Fibroblast of lung (primary cell): Measurements from ENCODE around the gene TPH2. TPM values are rescaled to one million over a fixed set of nuclear protein-coding genes. Genes with fewer than 3 reads are reported as not detected.

Experiments used
- DNase-seq, 2 donors: peaks; one replicate each; pipeline versions ENCODE4 v3.0.0 to v3.0.0-alpha.2; 2010; ENCODE audit warnings: low read depth in 2 of 2
- H2AFZ ChIP-seq: 2 replicates; pipeline ENCODE4 v1.5.1; 2012; ENCODE audit warnings: low read length, control low read depth, inconsistent platforms
- H3K27ac ChIP-seq: 2 replicates; pipeline ENCODE4 v1.5.1; 2011; ENCODE audit warnings: low read length, control low read depth; ENCODE audit not compliant: insufficient read depth
- H3K27me3 ChIP-seq: 2 replicates; pipeline ENCODE4 v1.5.1; 2011; ENCODE audit warnings: mild to moderate bottlenecking, low read length; ENCODE audit not compliant: control insufficient read depth, insufficient read depth
- H3K36me3 ChIP-seq: 2 replicates; pipeline ENCODE4 v1.5.1; 2011; ENCODE audit warnings: low read length; ENCODE audit not compliant: control insufficient read depth, insufficient read depth
- H3K4me1 ChIP-seq: 2 replicates; pipeline ENCODE4 v1.5.1; 2011; ENCODE audit warnings: low read length; ENCODE audit not compliant: control insufficient read depth, insufficient read depth; ENCODE audit errors: extremely low read depth
- H3K4me2 ChIP-seq: 2 replicates; pipeline ENCODE4 v1.5.1; 2011; ENCODE audit warnings: low read length, control low read depth; ENCODE audit not compliant: insufficient read depth; ENCODE audit errors: extremely low read depth
- H3K4me3 ChIP-seq, 4 experiments: fragments of 200-600 bp in 1 of 4; sonication (generic) in 1 of 4; replicated peaks in 1 of 4; 2 replicates each; pipeline ENCODE4 v1.5.1; 2011 to 2016; ENCODE audit warnings: low read length in 4 of 4, low read depth in 3 of 4, mild to moderate bottlenecking in 3 of 4, control low read depth in 2 of 4, inconsistent platforms in 1 of 4, mixed read lengths in 1 of 4; ENCODE audit not compliant: insufficient read depth in 1 of 4; ENCODE audit errors: control extremely low read depth in 1 of 4
- H3K79me2 ChIP-seq: 2 replicates; pipeline ENCODE4 v1.5.1; 2012; ENCODE audit warnings: mild to moderate bottlenecking, low read length, inconsistent platforms; ENCODE audit not compliant: control insufficient read depth, insufficient read depth
- H3K9ac ChIP-seq: 2 replicates; pipeline ENCODE4 v1.5.1; 2011; ENCODE audit warnings: mild to moderate bottlenecking, low read length, control low read depth; ENCODE audit not compliant: insufficient read depth
- H3K9me3 ChIP-seq: 2 replicates; pipeline ENCODE4 v1.5.1; 2012; ENCODE audit warnings: low read depth, low read length; ENCODE audit not compliant: control insufficient read depth, insufficient read depth
- H4K20me1 ChIP-seq: 2 replicates; pipeline ENCODE4 v1.5.1; 2011; ENCODE audit warnings: low read length; ENCODE audit not compliant: control insufficient read depth, insufficient read depth; ENCODE audit errors: extremely low read depth
- CTCF ChIP-seq, 2 donors: IDR thresholded peaks in 1 of 2; conservative IDR thresholded peaks in 1 of 2; 1 replicate in 1 of 2; 2 replicates in 1 of 2; pipeline ENCODE4 v1.5.1; 2011 to 2012; ENCODE audit warnings: low read length in 2 of 2, control low read depth in 1 of 2, inconsistent platforms in 1 of 2, low read depth in 1 of 2, mild to moderate bottlenecking in 1 of 2
- EZH2 ChIP-seq: IDR thresholded peaks from 2 replicates; pipeline ENCODE4 v1.5.1; 2012; ENCODE audit warnings: low read length, control low read depth, mild to moderate bottlenecking; ENCODE audit errors: missing control alignments
- polyA minus RNA-seq: library from RNA; depleted of rRNA, polyadenylated mRNA; stranded (reverse); fragments of >200 nt; gene quantifications from 2 replicates; pipeline ENCODE4 v1.2.3, GENCODE V29; 2011; ENCODE audit warnings: low replicate concordance
- polyA plus RNA-seq, 2 donors: library from polyadenylated mRNA; depleted of rRNA in 1 of 2; stranded (reverse) in 1 of 2; unstranded in 1 of 2; fragments of >200 nt; gene quantifications; 2 replicates each; pipeline ENCODE4 v1.2.1, GENCODE V29; 2011 to 2012; ENCODE audit warnings: missing spikeins in 1 of 2
- total RNA-seq: library from RNA; depleted of rRNA; stranded (reverse); fragments of >200 nt; gene quantifications from 2 replicates; pipeline ENCODE4 v1.2.1, GENCODE V29; 2014

Gene TPH2
- total RNA-seq: not detected in 2 replicates
- polyA plus RNA-seq: 0.03 TPM in 1 of 2 replicates, not detected in the other
- polyA plus RNA-seq (2012): not detected in 2 replicates
- polyA minus RNA-seq: not detected in 2 replicates

GRCh38 chr12:71938728-71939385 is at the start of gene TPH2:
Gene TPH2, plus strand, starts transcription at chr12:71938845. Its CDS starts 142 bp downstream, at chr12:71938987.
- peak; percentile 56 to 58 for DNase-seq
- TF ChIP-seq EZH2 (no peak), CTCF (conservative IDR thresholded peaks at IDR 0.05 in 1 of 2, IDR thresholded peaks at IDR 0.05 in 1 of 2; ENCODE audit: low read depth in 1 of 2, low read length in 2 of 2) (peak; percentile 47 to 76)
- Histone ChIP-seq H3K4me2 (peak within 1 kb of the TSS; percentile 13), H2AFZ (no peak within 1 kb of the TSS), H3K4me1 (peaks cover 2% of the 10 kb centered on the region), H3K9me3 (no peaks in the 10 kb centered on the region), H3K79me2 (no peaks in the 10 kb centered on the region), H3K27me3 (no peaks in the 10 kb centered on the region), H3K36me3 (no peaks in the 10 kb centered on the region), H4K20me1 (no peaks in the 10 kb centered on the region), H3K4me3 (no peak within 1 kb of the TSS), H3K27ac (no peak within 1 kb of the TSS), H3K9ac (no peak within 1 kb of the TSS)

GRCh38 chr12:71890475-71890874 is 48.2 kb upstream of the TPH2 start:
- H3K9me3 ChIP-seq: no peaks in the 10 kb centered on the region
- no peaks in the 10 kb centered on the region for H4K20me1 ChIP-seq
- no peak overlapping the region for H3K4me2 ChIP-seq
- H2AFZ ChIP-seq: no peak overlapping the region
- no peak for TF ChIP-seq CTCF (conservative IDR thresholded peaks at IDR 0.05 in 1 of 2, IDR thresholded peaks at IDR 0.05 in 1 of 2; ENCODE audit: low read depth in 1 of 2, low read length in 2 of 2)
- no peak for TF ChIP-seq EZH2
- no peaks in the 10 kb centered on the region for H3K4me1 ChIP-seq
- no peak overlapping the region for H3K27ac ChIP-seq
- no peaks in the 10 kb centered on the region for H3K36me3 ChIP-seq
- H3K4me3 ChIP-seq: no peak overlapping the region
- H3K79me2 ChIP-seq: no peaks in the 10 kb centered on the region
- H3K27me3 ChIP-seq: no peaks in the 10 kb centered on the region
- H3K9ac ChIP-seq: no peak overlapping the region
- DNase-seq: no peak

- no peak overlapping the region for H3K4me2 ChIP-seq
- no peak for DNase-seq
Observed at GRCh38 chr12:71892059-71892458, 46.6 kb upstream of the TPH2 start.

More at GRCh38 chr12:71892059-71892458, 46.6 kb upstream of the TPH2 start:
- Histone ChIP-seq H3K79me2 (no peaks in the 10 kb centered on the region), H3K9ac (no peak overlapping the region), H3K4me3 (no peak overlapping the region), H3K27ac (no peak overlapping the region), H3K9me3 (no peaks in the 10 kb centered on the region), H2AFZ (no peak overlapping the region), H3K4me1 (no peaks in the 10 kb centered on the region), H3K27me3 (no peaks in the 10 kb centered on the region), H3K36me3 (peaks cover 2% of the 10 kb centered on the region), H4K20me1 (no peaks in the 10 kb centered on the region)
- TF ChIP-seq EZH2 (no peak), CTCF (conservative IDR thresholded peaks at IDR 0.05 in 1 of 2, IDR thresholded peaks at IDR 0.05 in 1 of 2; ENCODE audit: low read depth in 1 of 2, low read length in 2 of 2) (no peak)
